HG03025 (cell line): ENCODE data around the gene VIPR1.

ENCODE experiments used
- ATAC-seq: cut with Tn5 transposase; IDR thresholded peaks from one replicate; pipeline ENCODE4 v1.9.1; 2021; ENCODE audit warnings: mild to moderate bottlenecking, moderate library complexity; ENCODE audit not compliant: unreplicated experiment, low FRiP score

VIPR1 gene

DNA sequence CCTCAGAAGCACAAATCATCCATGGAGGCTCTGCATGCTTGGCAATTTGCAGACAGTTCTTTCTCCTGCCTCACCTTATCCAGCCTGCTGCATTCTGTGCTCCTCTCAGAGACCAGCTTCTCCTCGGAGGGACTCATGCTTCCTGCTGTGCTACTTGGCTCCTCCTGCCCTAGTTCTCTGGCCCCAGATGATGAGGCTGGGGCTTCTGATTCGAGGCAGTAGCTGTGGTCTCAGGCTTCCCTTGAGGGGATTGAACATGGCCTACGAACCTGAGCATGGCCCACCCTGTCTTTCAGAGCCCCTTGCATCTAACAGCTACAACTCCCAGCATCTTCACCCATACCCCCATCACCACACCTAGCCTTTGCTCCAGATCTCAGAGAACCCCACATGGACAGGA lies 6.7 kb downstream of the VIPR1 start:
- no peak for ATAC-seq

DNA sequence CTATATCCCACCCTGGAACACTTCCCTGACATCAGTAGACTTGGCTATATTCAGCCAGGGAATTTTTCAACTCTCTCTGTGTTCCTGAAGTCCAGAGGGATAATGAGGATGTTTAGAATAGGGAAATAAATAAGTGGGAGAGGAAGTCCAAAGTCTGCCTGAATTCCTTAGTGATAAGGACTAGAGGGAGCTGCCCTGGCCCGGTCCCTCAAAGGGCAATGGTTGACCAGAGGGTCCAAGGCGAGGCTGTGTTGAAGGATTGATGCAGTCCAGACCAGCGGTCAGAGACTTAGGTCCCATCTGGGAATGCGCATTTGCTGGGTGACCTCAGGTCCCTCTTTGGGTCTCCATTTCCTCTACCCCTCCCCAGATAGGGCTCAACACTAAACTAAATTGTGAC lies 7.9 kb downstream of the VIPR1 start:
- no peak for ATAC-seq

DNA sequence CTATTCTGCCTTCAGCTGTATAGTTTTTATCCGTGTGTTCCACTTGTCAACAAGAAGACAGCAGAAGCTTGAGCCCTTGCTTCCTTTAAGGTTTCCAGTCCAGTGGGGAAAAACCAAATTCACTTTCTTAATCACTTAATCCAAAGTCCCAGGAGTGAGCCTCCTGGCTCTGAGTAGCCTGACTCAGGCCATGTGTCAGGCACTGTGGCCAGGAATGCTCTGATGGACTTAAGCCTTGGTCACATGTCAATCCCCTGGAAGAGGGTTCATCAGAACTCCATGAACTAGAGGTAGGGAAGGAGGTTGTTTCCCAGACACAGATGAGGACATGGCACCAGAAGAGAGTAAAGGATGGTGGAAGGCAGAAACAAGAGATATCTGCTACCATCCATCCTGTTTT lies 8.8 kb downstream of the VIPR1 start:
- ATAC-seq, result no peak

DNA sequence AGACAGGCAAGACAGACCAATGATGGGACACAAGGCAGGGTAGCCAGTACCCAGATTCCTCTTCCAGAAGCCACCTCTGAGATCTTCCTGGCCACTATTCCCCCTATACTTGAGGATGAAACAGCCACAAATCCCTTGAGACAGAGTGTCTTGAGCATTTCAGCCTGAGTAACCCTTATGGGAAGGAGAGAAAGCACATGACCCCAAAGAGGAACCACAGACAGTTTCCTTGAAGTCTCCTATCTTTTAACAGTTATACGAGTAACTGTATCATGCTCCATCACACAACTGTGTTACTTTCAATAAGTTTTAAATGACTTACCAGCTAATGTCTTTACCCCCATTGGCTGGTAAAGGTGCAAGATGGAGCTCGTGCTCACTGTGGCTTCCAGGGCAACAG lies 9.3 kb downstream of the VIPR1 start:
- ATAC-seq, result no peak

DNA sequence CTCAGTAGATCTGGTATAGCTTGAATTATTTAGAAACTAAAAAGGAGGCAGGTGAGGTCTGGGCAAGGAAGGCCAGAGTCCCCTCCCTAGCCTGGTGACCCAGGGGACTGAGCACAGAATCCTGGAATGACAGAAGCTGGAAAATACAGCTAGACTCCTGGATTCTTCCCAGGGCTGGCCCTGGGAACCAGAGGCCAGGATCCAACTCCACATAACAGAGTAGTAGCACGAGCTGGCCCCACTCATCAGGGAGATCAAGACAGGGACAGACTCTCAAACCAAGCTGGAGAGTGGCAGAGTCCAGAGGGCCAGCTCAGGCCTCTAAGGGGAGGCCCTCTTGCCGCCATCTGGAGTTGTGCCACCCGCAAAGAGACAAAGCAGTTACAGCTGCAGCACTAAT lies 10.7 kb downstream of the VIPR1 start:
- ATAC-seq, result no peak

DNA sequence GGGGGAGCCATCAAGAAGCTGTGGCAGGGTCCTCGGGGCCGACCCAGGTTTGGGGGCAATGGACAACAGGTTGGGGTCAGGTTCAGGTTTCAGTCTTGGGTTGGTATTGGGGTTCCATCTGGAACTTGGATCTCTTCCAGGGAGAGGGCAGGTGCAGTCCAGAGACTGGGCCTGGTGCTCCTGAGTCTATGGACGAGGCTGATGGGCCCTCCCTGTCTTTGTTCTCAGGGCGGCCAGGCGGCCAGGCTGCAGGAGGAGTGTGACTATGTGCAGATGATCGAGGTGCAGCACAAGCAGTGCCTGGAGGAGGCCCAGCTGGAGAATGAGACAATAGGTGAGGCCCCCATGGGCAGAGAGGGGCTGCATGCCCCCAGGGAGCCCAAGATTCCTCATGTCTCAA lies 11.1 kb downstream of the VIPR1 start:
- no peak for ATAC-seq

DNA sequence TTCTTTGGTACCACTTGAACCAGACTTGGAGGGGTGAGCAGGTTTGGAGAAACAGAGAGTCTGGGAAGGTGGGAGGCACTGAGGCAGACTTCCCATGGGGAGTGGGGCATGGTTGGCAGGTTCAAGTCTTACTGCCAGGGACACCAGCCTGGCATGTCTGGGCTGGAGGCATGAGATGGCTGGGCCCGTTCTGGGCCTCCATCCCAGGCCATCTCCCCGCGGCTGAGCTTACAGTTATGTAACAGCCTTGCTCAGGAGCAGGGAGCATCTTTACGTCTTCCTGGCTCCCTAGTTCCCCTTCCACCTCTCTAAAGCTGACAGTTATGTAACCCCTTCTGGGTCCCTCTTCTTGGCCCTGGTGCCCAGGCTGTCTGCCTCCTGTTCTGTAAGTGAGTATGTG lies 12.4 kb downstream of the VIPR1 start:
- ATAC-seq, result no peak

DNA sequence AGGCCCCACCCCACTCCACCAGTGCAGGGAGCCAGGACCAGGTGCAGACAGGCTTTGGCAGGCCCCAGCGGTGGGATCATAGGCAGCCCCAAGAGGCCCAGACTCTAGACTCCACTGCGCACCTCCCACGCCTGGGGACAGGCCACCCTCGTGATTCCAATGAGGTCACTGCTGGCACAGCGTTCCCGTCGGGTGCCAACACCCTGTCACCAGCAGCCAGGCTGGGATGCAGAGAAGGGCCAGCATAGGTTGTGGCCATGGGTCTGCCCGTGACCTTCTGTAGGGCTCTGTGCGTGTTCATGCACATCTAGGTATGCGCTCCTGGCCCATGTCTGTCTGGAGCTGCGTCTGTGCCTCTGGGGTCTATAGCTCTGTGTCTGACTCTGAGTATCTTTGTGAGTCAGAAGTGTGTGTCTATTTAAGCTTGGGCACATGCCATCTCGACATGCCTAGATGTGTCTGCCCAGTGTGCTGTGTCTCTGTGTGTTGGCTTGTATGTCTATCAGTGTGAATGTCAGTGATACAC lies 13.0 kb downstream of the VIPR1 start:
- no peak for ATAC-seq

DNA sequence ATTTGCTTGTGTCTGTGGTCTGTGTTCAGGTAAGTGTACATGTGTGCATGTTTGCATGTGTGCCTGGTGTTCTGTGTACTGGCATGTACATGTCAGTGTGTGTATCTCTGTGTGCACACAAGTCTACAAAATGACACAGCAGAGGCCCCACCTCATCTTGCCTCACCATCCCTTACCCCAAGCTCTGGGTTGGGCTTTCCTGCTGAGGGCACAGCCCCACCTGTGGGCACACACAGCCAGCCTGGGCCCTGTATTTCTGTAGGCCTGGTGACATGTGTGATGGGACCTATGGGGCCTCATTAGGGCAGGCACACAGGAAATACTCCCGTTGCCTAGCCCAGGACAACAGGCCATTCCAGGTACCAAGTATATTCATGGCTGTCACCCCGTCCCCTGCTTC lies 13.5 kb downstream of the VIPR1 start:
- ATAC-seq, result no peak

DNA sequence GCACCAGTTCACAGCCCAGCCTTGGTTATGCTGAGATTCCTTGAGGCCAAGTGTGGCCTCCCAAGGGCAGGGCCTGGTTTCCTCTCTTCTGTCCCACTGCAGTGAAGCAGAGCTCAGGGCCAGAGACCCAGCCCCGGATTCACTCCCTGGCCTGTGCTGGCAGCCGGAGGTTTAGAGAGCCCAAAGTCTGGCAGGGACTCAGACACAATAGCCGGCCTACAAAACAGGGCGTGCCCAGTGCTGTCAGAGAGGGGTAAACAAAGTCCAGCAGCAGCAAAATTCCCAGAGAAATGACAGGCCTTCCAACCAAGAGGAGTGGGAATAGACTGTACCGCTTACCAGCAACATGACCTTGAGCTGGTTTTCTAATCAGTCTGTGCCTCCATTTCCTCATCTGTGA lies 14.0 kb downstream of the VIPR1 start:
- no peak for ATAC-seq

DNA sequence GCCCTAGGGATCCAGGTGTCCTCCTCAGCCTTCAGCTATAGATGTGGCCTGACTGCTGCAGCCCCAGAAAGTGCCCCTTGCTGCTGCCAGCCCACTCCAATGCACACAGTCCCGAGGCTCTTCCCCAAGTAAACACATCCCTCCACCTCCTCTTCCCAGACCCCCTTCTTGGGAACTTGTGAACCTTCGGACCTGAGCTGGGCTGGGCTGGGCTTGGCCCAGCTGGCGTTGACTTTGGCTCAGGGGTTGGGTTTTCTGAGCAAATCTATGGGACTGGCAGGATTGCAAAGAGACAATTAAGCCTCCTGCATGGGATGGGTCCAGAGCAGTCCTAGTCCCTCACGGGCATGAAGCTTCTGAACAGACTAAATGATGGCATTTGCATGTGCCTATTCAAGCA lies 14.7 kb downstream of the VIPR1 start:
- no peak for ATAC-seq

DNA sequence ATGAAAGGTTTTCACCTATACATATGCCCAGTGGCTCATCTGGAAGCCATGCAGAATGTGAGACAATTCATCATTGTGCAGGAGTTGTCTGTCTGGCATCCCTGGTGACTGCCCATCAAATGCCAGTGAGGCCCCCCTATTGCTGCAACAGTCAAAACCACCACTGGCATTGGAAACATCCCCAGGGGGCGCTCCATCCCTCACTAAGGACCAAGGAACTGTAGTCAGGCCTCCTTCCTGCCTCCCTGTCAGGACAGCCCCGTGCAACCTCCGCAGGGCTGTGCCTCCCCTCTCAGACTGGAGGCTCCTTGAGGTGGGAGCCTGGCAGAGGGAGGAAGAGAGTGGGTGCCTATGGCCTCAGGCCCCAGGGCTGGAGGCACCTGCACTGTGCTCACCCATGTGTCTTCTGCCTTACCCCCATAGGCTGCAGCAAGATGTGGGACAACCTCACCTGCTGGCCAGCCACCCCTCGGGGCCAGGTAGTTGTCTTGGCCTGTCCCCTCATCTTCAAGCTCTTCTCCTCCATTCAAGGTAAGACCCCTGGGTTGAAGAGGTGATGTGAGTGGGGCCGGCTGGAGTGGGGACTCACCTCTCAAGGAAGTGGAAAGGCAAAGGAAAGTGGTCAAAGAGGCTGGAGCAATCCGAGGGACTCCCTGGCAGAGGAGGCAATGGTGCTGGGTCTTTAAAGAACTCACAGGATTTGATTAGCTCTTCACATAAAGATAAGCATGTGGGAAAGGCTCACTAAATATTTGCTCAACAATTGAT lies 16.5 kb downstream of the VIPR1 start:
- no peak for ATAC-seq

DNA sequence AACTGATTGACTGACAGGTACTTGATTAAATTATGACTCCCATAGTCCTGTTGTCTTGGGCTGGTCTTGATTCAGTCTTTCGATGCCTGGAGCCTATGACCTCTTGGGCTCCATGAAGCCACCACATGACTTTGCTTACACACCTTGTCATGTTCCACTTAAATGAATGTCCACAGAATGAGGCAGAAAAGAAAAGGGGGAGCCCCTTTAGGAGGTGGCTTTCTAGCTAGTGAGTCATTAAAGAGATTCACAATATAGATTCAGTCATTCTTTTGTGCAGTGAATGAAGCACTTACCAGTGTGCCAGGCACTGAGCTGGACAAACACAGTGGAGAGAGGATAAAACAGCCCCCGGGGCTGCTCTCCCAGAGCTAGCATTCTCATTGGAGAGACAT lies 17.1 kb downstream of the VIPR1 start:
- no peak for ATAC-seq

DNA sequence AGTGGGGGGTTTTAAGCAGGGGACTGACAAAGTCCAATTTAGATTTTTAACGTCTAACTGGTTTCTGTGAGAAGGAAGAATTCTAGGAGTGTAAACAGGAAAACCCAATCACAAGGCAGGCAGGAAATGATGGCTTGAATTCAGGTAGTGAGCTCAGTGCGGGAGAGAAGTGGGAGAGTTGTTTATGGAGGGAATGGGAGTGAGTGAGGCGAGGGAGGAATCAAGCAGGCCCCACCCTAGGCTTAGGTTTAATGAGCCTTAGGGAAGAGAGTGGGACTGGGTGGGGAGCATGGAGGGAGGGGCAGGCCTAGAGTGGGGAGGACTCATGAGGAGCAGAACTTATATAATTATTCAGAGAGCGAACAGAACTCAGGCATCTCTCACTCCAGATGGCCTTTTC lies 17.9 kb downstream of the VIPR1 start:
- no peak for ATAC-seq

DNA sequence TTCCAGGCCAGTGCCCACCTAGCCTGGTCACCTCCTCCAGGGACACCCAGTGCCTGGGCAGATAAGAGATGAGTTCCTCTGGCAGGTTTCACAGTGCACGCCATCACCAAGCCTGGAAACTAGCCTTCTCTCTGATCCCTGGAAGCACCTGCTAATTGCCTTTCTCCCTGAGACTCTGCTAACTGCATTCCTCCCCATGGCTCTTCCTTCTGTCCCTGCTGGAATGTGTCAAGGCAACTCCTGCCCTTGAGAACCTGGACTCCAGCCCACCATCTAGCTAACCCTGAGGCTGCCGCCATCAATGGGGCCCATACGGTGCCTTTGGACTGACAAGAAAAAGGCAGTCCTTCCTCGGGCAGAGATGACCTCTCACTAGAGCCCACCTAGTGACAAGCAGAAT lies 18.5 kb downstream of the VIPR1 start:
- no peak for ATAC-seq

DNA sequence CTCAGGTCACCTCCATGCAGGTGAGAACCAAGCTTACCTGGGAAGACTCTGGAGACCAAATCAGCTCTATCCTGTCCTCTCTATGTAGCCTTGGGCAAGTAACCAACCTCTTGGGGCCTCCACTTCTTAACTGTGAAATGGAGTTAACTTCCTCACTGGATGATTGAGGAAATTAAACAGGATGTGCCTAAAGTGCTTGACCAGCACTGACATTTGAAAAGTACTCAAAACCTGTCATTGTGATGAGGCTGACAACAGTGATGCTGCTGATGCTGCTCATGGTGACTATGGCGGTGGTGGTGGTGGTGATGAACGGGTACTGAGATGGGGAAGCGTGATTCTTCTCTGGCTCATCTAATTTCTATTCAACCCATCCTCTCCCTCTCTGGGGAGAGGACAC lies 22.3 kb downstream of the VIPR1 start:
- ATAC-seq, result no peak

DNA sequence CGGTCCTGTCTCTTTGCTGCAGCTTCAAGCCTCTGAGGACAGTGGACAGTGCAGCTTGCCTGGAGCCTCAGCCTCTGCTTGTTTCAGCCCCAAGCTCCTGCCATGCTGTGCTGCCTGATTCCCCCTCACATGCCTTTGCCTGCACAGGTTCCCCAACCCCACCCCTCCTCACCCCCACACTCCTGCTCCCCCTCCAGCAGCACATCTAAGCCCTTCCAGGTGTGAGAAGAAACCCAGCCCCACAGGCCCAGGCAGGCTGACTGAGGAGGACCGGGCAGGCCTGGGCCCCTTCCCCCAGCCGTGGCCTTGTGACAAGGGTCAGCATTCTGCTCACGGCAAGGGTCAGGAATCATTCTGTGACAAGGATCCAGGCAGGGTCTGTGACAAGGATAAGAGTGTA lies 22.8 kb downstream of the VIPR1 start:
- ATAC-seq, result no peak

DNA sequence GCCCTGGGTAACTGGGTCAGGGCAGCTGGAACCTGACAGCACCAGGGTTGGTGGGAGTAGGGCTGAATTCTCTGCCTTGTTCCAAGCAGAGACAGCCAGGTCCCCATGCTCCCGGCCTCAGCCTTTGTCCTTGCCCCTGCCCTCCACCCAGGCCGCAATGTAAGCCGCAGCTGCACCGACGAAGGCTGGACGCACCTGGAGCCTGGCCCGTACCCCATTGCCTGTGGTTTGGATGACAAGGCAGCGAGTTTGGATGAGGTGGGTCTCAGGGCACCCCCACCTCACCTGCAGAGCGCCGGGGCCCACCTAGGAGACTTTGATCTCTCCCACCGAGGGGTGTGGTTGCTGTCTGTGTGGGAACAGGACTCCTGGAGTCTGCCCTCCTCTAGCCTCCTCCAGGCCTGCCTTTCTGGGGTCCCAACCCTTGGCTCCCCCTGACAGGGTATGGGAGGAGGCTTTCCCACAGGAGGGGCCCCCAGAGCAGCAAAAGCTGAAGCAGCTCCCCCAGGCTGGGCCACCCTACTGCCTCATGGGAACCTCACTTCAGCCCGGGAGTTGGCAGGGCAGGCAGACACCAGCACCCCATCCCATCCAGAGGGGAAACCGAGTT lies 23.4 kb downstream of the VIPR1 start:
- ATAC-seq, result no peak

DNA sequence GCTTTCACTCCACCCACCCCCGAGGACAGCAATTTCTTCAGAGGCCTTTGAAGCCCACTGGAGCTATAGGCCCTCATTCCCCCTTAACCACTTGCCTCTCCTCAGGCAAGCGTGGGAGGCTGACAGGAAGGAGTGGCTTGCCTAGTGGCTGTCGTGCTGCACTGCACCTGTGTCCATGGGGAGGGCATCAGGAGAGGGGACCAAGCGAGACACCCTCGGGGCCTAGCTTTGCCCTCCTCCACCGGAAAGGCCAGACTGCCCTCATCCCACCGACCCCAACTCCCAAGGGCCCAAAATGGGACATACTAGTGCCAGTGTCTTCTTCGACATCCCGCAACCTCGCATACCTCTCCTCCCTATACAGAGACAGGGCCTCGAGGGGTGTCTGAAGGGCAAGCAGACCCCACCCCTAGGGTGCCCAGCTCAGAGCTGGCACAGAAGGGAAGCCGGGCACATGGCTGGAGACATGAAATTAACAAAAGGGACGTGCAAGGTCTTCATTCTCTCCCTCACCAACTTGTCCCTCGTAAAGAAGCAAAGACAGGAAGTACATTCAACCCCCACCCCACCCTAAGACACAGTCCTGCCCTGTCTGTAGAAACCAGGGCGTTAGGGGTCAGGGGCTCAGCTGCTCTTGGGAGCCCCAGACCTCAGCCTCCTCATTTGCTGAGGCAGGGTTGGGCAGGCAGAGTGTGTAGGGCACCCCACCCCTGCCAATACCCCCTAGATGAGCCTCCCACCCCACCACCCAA lies 24.3 kb downstream of the VIPR1 start:
- ATAC-seq, result no peak

DNA sequence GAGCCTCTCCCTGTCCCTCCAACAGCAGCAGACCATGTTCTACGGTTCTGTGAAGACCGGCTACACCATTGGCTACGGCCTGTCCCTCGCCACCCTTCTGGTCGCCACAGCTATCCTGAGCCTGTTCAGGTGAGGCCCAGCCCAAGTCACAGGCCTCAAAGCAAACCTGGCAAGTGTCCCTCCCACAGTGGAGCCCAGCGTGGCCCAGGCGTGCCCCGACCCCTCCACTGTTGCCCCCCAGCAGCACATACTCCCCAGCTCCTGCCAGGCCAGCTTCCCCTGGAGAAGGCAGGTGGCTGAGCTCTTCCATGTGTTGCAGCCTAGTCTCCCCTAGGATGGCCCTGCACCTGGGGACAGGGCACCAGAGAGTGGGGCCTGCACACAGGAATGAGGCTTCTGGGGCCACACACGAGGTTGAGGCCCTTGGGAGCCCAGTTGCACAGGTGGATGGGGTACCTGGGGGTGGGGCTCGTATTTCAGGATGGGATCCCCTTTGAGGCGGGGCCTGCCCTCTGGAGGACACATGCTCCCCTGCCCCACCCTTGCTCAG lies 25.0 kb downstream of the VIPR1 start:
- no peak for ATAC-seq

DNA sequence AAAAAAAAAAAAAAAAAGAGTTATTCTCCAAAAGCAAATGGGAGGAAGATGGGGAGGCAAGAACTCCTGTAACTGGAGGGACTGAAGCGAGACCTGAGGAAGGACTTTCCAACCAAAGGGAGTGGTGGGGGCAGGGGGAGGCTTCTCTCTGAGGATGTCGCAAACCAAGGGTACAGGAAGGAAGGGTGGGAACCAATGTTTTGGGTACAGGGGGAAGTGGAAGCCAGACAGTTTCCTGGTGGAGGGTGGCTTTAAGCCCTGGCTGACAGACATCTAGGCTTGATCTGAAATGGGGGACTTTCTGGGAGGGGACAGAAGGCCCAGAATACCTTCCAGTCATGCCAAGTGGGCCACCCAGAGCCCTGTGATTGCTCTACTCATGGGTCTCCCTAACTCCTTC lies 27.0 kb downstream of the VIPR1 start:
- ATAC-seq, result no peak
